ENCODE measurements around the gene BOLA1.

The BOLA1 gene

GRCh38 chr1:149887456-149888246, 11.7 kb upstream of the BOLA1 start:
- DNase-seq: peak; percentile 58

- DNase-seq: peak; percentile 64
These were observed 10.9 kb upstream of the BOLA1 start for GRCh38 chr1:149888247-149888998.

- no peak for DNase-seq
These were observed 10.4 kb upstream of the BOLA1 start for GRCh38 chr1:149888999-149889289.

- DNase-seq: no peak
These were observed 2.8 kb upstream of the BOLA1 start for GRCh38 chr1:149896575-149896974.

GRCh38 chr1:149903836-149904491, 4.6 kb downstream of the BOLA1 start:
- no peak for DNase-seq

GRCh38 chr1:149906570-149907075, 7.3 kb downstream of the BOLA1 start:
- DNase-seq: no peak

GRCh38 chr1:149914545-149914944, 15.2 kb downstream of the BOLA1 start:
- no peak for DNase-seq

- DNase-seq: no peak
These were observed 16.2 kb downstream of the BOLA1 start for GRCh38 chr1:149915429-149916192.

GRCh38 chr1:149916193-149916897, 17.0 kb downstream of the BOLA1 start:
- DNase-seq: no peak

- DNase-seq: no peak
These were observed 17.5 kb downstream of the BOLA1 start for GRCh38 chr1:149916898-149917252.

- peak; percentile 35 for DNase-seq
These were observed 18.3 kb downstream of the BOLA1 start, which contains the start of gene SV2A for GRCh38 chr1:149917571-149918144. Gene SV2A, minus strand, starts transcription at chr1:149917844. Its CDS starts 4,004 bp downstream, at chr1:149913840.

GRCh38 chr1:149923626-149924025, 24.3 kb downstream of the BOLA1 start:
- DNase-seq: no peak

- DNase-seq: no peak
These were observed 26.0 kb downstream of the BOLA1 start for GRCh38 chr1:149925345-149925744.

GRCh38 chr1:149925751-149926150, 26.4 kb downstream of the BOLA1 start:
- no peak for DNase-seq

- no peak for DNase-seq
These were observed 26.9 kb downstream of the BOLA1 start for GRCh38 chr1:149926296-149926695.

GRCh38 chr1:149927056-149927562, 27.7 kb downstream of the BOLA1 start:
- DNase-seq: no peak

GRCh38 chr1:149927563-149928400, 28.4 kb downstream of the BOLA1 start, which contains the start of gene SF3B4:
Gene SF3B4, minus strand, starts transcription at chr1:149927803. Its CDS starts 44 bp downstream, at chr1:149927759.
- peak; percentile 94 for DNase-seq

GRCh38 chr1:149928401-149928724, 29.0 kb downstream of the BOLA1 start:
- no peak for DNase-seq

GRCh38 chr1:149929856-149930255, 30.5 kb downstream of the BOLA1 start:
- DNase-seq: no peak

GRCh38 chr1:149931212-149931790, 31.9 kb downstream of the BOLA1 start:
- no peak for DNase-seq

All from activated CD4-positive, alpha-beta T cell treated with anti-CD3 and anti-CD28 coated beads, Interleukin-2, amount 50 U/mL, for 1 hour (primary cell).